Loucy (cell line): ENCODE results near the gene PHF21B.

Source experiments
- EZH2phosphoT487 ChIP-seq: fragments of 200-600 bp; IDR thresholded peaks from 2 replicates; pipeline ENCODE4 v1.6.1; 2018; ENCODE audit warnings: antibody characterized with exemption, mild to moderate bottlenecking, moderate library complexity, borderline replicate concordance
- TF ChIP-seq, protein P1 (sequence below): fragments of 200-600 bp; sonication (generic); conservative IDR thresholded peaks from 2 replicates; pipeline ENCODE4 v1.5.1; 2014; ENCODE audit warnings: mild to moderate bottlenecking, antibody characterized with exemption, low read length

DNA sequence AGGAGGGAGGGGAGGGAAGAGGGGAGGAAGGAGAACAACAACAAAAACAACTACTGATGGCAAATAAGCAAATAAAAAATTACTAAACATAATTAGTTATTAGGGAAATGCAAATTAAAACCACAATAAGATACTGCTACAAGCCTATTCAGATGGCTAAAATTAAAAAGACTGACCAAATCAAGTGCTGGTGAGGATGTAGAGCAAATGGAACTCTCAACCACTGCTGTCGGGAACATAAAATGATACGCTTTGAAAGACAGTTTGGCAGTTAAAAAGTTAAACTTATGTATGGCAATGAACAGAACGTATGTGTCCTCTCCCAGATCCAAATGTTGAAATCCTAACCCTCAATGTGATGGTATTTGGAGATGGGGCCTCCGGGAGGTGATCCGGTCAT lies 85.7 kb downstream of the PHF21B start:
- TF ChIP-seq, protein P1, sequence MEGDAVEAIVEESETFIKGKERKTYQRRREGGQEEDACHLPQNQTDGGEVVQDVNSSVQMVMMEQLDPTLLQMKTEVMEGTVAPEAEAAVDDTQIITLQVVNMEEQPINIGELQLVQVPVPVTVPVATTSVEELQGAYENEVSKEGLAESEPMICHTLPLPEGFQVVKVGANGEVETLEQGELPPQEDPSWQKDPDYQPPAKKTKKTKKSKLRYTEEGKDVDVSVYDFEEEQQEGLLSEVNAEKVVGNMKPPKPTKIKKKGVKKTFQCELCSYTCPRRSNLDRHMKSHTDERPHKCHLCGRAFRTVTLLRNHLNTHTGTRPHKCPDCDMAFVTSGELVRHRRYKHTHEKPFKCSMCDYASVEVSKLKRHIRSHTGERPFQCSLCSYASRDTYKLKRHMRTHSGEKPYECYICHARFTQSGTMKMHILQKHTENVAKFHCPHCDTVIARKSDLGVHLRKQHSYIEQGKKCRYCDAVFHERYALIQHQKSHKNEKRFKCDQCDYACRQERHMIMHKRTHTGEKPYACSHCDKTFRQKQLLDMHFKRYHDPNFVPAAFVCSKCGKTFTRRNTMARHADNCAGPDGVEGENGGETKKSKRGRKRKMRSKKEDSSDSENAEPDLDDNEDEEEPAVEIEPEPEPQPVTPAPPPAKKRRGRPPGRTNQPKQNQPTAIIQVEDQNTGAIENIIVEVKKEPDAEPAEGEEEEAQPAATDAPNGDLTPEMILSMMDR = no peak
- TF ChIP-seq EZH2phosphoT487 = no peak
